ENCODE results near the gene PRCD. TPM values are rescaled to one million over a fixed set of nuclear protein-coding genes. Genes with fewer than 3 reads are reported as not detected.

PRCD gene
- total and polyA plus RNA-seq, 12 donors, result 1.5 to 37.2 (median 5.0) TPM; not detected in 2

GRCh38 chr17:76576189-76576588 lies 36.3 kb downstream of the PRCD start:
- no peak for TF ChIP-seq POLR2A (IDR thresholded peaks at IDR 0.05)
- no peak for TF ChIP-seq CTCF (IDR thresholded peaks at IDR 0.05)
- DNase-seq, result no peak
- intact Hi-C loops (cut with DNase I), result no loop called here
- Histone ChIP-seq H3K36me3 (replicated peaks in 1 of 2) (no peaks in the 10 kb centered on the region), H3K4me3 (no peak overlapping the region), H3K9me3 (replicated peaks in 1 of 3) (no peaks in the 10 kb centered on the region), H3K27me3 (no peaks in the 10 kb centered on the region), H3K4me1 (replicated peaks in 1 of 2) (no peaks in the 10 kb centered on the region), H3K27ac (no peak overlapping the region)
- WGBS, 4 donors, result 86 to 95% (median 89%) methylated on average over 9 of the region's 9 CpGs

GRCh38 chr17:76577876-76578275 lies 38.0 kb downstream of the PRCD start:
- Histone ChIP-seq H3K27ac (no peak overlapping the region), H3K36me3 (replicated peaks in 1 of 2) (no peaks in the 10 kb centered on the region), H3K4me3 (no peak overlapping the region), H3K27me3 (no peaks in the 10 kb centered on the region), H3K4me1 (replicated peaks in 1 of 2) (no peaks in the 10 kb centered on the region), H3K9me3 (replicated peaks in 1 of 3) (no peaks in the 10 kb centered on the region)
- intact Hi-C loops (cut with DNase I), result no loop called here
- no peak for DNase-seq
- WGBS, 4 donors, result 94 to 99% (median 96%) methylated on average over 7 of the region's 7 CpGs
- TF ChIP-seq CTCF (IDR thresholded peaks at IDR 0.05), result no peak
- TF ChIP-seq POLR2A (IDR thresholded peaks at IDR 0.05), result no peak

GRCh38 chr17:76578376-76578775 lies 38.5 kb downstream of the PRCD start:
- intact Hi-C loops (cut with DNase I), result no loop called here
- no peaks in the 10 kb centered on the region for H3K9me3 ChIP-seq (replicated peaks in 1 of 3)
- WGBS, 4 donors, result 75 to 89% (median 87%) methylated on average over 5 of the region's 5 CpGs
- H3K4me3 ChIP-seq, result no peak overlapping the region
- DNase-seq, result no peak
- H3K27me3 ChIP-seq, result no peaks in the 10 kb centered on the region
- H3K36me3 ChIP-seq (replicated peaks in 1 of 2), result no peaks in the 10 kb centered on the region
- H3K4me1 ChIP-seq (replicated peaks in 1 of 2), result no peaks in the 10 kb centered on the region
- H3K27ac ChIP-seq, result no peak overlapping the region
- TF ChIP-seq CTCF (IDR thresholded peaks at IDR 0.05), result no peak
- TF ChIP-seq POLR2A (IDR thresholded peaks at IDR 0.05), result no peak

- WGBS, 4 donors, result 84 to 91% (median 85%) methylated on average over 2 of the region's 2 CpGs
- H3K27ac ChIP-seq, result no peak overlapping the region
- TF ChIP-seq CTCF (IDR thresholded peaks at IDR 0.05) (no peak), POLR2A (IDR thresholded peaks at IDR 0.05) (no peak)
- no peak for DNase-seq
- no peaks in the 10 kb centered on the region for H3K27me3 ChIP-seq
- no peaks in the 10 kb centered on the region for H3K36me3 ChIP-seq (replicated peaks in 1 of 2)
- no peaks in the 10 kb centered on the region for H3K4me1 ChIP-seq (replicated peaks in 1 of 2)
- intact Hi-C loops (cut with DNase I), result no loop called here
- H3K9me3 ChIP-seq (replicated peaks in 1 of 3), result no peaks in the 10 kb centered on the region
- no peak overlapping the region for H3K4me3 ChIP-seq
Measured at GRCh38 chr17:76579281-76579680, 39.4 kb downstream of the PRCD start.

All from adrenal gland (tissue), 12 donors.